Activated CD4-positive, alpha-beta T cell treated with anti-CD3 and anti-CD28 coated beads, Interleukin-2, Interleukin-4, amounts not matched to agents 100 ng/mL and 50 ng/mL, durations not matched to agents 16 hours and 8 hours (primary cell): ENCODE data around the gene THEM5.
"Not testable (repeated sequence)": the region's sequence is repeated elsewhere in the genome, so short reads cannot be mapped to it uniquely, and the experiment has no call there.

ENCODE experiments used
- DNase-seq: peaks from one replicate; pipeline ENCODE4 v3.0.0-alpha.2; 2020; ENCODE audit warnings: low spot score

THEM5 gene

GRCh38 chr1:151853411-151853943 is at the start of gene THEM5:
THEM5 (minus strand) TSS chr1:151853712; CDS start chr1:151853565, 147 bp downstream.
- DNase-seq = no peak

- no peak for DNase-seq
Observed at GRCh38 chr1:151902858-151903257, 49.3 kb upstream of the THEM5 start.

GRCh38 chr1:151900804-151901203 is 47.3 kb upstream of the THEM5 start:
- not testable (repeated sequence) for DNase-seq

- DNase-seq = peak; percentile 71
Observed at GRCh38 chr1:151898519-151898991, 45.0 kb upstream of the THEM5 start.

- DNase-seq = no peak
Observed at GRCh38 chr1:151897991-151898431, 44.5 kb upstream of the THEM5 start.

- DNase-seq = no peak
Observed at GRCh38 chr1:151893176-151893924, 39.8 kb upstream of the THEM5 start.

GRCh38 chr1:151892190-151892589 is 38.7 kb upstream of the THEM5 start:
- no peak for DNase-seq

- DNase-seq = no peak
Observed at GRCh38 chr1:151891512-151891911, 38.0 kb upstream of the THEM5 start.

GRCh38 chr1:151888972-151889570 is 35.6 kb upstream of the THEM5 start:
- no peak for DNase-seq

- no peak for DNase-seq
Observed at GRCh38 chr1:151887028-151887427, 33.5 kb upstream of the THEM5 start.

GRCh38 chr1:151885479-151885878 is 32.0 kb upstream of the THEM5 start:
- no peak for DNase-seq

GRCh38 chr1:151884879-151885278 is 31.4 kb upstream of the THEM5 start:
- not testable (repeated sequence) for DNase-seq

- DNase-seq = not testable (repeated sequence)
Observed at GRCh38 chr1:151884445-151884844, 30.9 kb upstream of the THEM5 start.

GRCh38 chr1:151883898-151884297 is 30.4 kb upstream of the THEM5 start:
- not testable (repeated sequence) for DNase-seq

- DNase-seq = not testable (repeated sequence)
Observed at GRCh38 chr1:151882918-151883317, 29.4 kb upstream of the THEM5 start.

- no peak for DNase-seq
Observed at GRCh38 chr1:151882466-151882865, 29.0 kb upstream of the THEM5 start.

- DNase-seq = no peak
Observed at GRCh38 chr1:151881479-151881878, 28.0 kb upstream of the THEM5 start.

GRCh38 chr1:151875419-151876097 is 22.0 kb upstream of the THEM5 start:
- DNase-seq = no peak

- not testable (repeated sequence) for DNase-seq
Observed at GRCh38 chr1:151872776-151873175, 19.3 kb upstream of the THEM5 start.

- no peak for DNase-seq
Observed at GRCh38 chr1:151871284-151872030, 17.9 kb upstream of the THEM5 start.

GRCh38 chr1:151868486-151868885 is 15.0 kb upstream of the THEM5 start:
- DNase-seq = no peak
